GM12874 (cell line): ENCODE results near the gene DUT.

Source experiments
- TF ChIP-seq, protein P1 (sequence below): IDR thresholded peaks from 2 replicates; pipeline ENCODE4 v1.5.1; 2011; ENCODE audit warnings: low read depth, mild to moderate bottlenecking, control low read depth, low read length, moderate library complexity; ENCODE audit not compliant: insufficient read depth

Gene DUT

DNA sequence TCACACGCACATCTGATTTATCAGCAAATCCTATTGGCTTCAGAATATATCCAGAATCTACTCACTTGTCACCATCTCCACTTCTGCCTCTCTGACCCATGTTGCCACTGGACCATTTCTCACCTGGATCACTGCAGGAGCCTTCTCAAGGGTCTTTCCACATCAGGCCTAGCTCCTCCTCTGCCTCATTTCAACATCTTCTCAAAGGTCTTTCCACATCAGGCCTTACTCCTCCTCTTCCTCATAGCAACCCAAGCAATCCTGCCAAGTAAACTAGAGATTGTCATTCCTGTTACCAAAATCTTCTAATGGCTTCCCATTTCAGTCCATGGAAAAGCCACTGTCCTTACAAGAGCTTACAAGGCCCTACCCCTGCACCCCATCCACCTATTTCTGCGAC is 18.0 kb upstream of the DUT start:
- TF ChIP-seq, protein P1, sequence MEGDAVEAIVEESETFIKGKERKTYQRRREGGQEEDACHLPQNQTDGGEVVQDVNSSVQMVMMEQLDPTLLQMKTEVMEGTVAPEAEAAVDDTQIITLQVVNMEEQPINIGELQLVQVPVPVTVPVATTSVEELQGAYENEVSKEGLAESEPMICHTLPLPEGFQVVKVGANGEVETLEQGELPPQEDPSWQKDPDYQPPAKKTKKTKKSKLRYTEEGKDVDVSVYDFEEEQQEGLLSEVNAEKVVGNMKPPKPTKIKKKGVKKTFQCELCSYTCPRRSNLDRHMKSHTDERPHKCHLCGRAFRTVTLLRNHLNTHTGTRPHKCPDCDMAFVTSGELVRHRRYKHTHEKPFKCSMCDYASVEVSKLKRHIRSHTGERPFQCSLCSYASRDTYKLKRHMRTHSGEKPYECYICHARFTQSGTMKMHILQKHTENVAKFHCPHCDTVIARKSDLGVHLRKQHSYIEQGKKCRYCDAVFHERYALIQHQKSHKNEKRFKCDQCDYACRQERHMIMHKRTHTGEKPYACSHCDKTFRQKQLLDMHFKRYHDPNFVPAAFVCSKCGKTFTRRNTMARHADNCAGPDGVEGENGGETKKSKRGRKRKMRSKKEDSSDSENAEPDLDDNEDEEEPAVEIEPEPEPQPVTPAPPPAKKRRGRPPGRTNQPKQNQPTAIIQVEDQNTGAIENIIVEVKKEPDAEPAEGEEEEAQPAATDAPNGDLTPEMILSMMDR: no peak

DNA sequence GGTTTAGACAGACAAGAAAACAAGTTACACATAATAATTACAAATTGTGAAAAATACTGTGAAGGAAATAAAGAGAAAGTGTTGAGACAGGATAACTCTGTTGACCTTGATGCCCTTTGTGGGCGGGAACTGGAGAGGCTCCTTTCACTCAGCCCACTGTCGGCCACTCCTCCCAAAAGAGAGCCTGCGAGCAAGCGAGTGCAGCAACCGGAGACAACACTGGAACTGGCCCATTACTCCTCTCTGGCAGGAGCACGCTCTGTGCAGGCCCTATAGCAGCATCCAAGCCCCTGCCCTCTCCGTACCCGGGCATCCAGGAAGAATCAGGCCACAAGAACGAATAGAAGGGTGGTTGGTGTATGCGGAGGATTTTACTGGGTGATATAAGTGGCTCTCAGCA is 16.2 kb upstream of the DUT start:
- TF ChIP-seq, protein P1: no peak

DNA sequence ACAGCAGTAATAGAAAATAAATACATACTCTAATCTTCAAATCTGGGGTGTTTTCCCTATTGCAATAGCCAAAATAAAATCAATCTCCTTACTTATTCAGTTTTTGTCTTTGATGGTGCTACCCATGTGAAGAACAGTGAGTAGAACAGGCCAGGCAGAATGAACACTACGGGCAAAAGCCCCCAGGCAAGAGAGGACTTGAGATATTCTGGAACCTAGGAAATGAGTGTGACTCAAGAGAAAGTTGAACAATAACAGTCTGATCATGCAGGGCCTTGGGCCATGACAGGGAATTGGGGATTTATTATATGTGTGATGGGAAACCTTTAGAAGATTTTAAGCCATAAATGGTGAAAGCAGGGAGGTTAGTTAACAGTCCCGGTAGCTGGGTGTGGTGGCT is 14.0 kb upstream of the DUT start:
- TF ChIP-seq, protein P1: no peak

DNA sequence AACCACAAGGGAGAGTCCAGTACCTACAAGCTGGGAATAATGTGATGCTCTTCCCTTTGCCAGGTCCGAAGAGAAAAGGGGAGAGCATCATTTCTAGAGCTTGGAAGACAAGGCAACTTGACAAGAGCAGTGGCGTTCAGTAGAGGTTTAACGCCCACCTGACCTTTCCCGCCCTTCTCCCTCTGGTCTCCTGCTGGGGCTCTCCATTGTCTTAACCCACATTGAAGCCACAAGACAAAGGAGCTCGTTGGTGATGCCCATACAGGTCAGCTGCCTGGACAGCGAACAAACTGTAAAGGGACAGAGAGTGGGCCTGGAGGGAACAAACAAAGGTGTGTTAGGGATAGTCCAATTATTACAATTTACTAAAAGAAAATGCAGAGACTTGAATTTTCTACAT is 13.1 kb upstream of the DUT start:
- TF ChIP-seq, protein P1: no peak

DNA sequence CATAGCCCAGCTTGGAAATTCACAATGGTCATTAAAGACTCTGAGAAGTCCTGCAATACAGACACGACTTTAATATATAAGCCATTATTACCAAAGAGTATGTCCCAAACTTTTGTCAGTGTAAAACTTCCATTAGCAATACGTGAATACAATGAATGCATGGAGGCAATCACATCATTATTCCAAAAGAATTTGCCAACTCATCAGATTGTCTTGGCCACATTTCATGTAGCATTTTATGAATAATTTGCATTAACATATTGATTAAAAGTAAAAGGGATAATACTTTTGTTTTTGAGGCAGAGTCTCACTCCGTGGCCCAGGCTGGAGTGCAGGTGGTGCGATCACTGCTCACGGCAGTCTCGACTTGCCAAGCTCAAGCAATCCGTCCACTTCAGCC is 7.9 kb upstream of the DUT start:
- TF ChIP-seq, protein P1: no peak

DNA sequence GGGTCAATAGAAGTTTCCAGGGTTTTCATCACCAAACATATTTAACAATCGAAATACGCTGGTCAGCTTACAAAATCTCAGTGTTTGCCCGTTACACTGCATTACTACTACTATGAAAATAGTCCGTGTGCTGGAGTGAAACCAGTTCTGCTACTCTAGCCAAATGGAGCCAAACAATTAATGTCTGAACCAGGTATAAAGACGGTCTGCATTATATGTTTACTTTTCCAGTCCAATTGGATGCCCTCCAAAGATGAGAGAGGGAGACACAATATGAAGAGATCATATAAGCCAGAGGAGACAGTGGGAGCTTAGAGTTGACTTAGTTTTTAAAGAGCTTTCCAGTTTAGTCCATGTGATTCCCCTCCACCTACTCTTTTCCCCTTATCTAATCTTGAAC is 6.3 kb upstream of the DUT start:
- TF ChIP-seq, protein P1: no peak

DNA sequence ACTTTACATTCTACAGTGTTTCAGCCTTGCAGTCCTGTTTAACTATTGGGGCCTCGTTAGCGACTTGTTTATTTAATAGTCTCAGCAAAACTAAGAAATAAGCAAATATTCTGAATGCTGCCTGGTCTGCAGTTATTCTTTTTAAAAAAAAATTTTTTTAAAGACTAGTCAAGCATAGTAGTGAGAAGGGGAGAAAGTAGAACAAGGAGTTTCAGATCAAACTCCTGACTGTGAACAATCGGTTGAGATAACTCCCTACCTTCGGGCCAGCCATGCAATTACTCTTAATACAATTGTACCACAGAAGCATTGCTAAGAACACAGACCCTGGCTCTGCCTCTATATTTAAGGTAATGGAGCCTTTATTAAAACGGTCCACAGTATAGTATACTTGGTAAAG is 5.8 kb upstream of the DUT start:
- TF ChIP-seq, protein P1: no peak
